Transverse colon (tissue), 4 donors: ENCODE measurements around the gene GBGT1.

ENCODE experiments used
- EP300 ChIP-seq: sonication (generic); formaldehyde crosslinking; IDR thresholded peaks from one replicate; pipeline ENCODE4 v1.6.1; 2017; ENCODE audit warnings: antibody characterized with exemption, low read depth
- POLR2A ChIP-seq: fragments of 450-650 bp; IDR thresholded peaks from one replicate; pipeline ENCODE4 v1.6.1; 2016; ENCODE audit warnings: antibody characterized with exemption, mild to moderate bottlenecking, moderate library complexity
- POLR2AphosphoS5 ChIP-seq, 3 donors: sonication (generic); formaldehyde crosslinking; IDR thresholded peaks; one replicate each; pipeline ENCODE4 v1.6.1; 2016; ENCODE audit warnings: antibody characterized with exemption in 3 of 3
- TF ChIP-seq, protein P1 (sequence below), 5 experiments: fragments of 200-600 bp in 3 of 5; fragments of 450-650 bp in 2 of 5; sonication (generic) in 3 of 5; IDR thresholded peaks; 1 replicate in 2 of 5; 2 replicates in 3 of 5; pipeline ENCODE4 v1.5.1; 2016 to 2017; ENCODE audit warnings: antibody characterized with exemption in 5 of 5, inconsistent platforms in 3 of 5, mild to moderate bottlenecking in 2 of 5, moderate library complexity in 1 of 5

DNA sequence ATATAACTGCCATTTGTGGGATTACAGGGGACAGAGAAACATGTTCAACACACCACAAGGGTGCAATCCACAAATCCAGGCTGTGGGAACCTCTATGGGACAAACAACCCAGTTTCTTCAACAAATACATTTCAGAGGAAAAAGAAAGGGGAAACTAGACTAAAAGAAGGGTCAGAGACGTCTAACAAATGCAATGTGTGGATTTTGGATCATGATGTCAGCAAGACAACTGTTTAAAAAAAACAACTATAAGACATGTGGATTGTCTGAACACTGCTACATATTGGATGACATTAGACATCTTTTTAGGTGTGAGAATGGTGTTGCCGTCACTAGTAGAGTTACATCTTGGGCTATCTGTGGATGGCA lies 38.8 kb downstream of the GBGT1 start:
- TF ChIP-seq, protein P1, sequence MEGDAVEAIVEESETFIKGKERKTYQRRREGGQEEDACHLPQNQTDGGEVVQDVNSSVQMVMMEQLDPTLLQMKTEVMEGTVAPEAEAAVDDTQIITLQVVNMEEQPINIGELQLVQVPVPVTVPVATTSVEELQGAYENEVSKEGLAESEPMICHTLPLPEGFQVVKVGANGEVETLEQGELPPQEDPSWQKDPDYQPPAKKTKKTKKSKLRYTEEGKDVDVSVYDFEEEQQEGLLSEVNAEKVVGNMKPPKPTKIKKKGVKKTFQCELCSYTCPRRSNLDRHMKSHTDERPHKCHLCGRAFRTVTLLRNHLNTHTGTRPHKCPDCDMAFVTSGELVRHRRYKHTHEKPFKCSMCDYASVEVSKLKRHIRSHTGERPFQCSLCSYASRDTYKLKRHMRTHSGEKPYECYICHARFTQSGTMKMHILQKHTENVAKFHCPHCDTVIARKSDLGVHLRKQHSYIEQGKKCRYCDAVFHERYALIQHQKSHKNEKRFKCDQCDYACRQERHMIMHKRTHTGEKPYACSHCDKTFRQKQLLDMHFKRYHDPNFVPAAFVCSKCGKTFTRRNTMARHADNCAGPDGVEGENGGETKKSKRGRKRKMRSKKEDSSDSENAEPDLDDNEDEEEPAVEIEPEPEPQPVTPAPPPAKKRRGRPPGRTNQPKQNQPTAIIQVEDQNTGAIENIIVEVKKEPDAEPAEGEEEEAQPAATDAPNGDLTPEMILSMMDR (IDR thresholded peaks at IDR 0.05) = no peak
- no peak for TF ChIP-seq POLR2A
- TF ChIP-seq EP300 = no peak
- no peak for TF ChIP-seq POLR2AphosphoS5 (IDR thresholded peaks at IDR 0.05)
